ENCODE measurements around the gene CIAO2B.

Gene CIAO2B

DNA sequence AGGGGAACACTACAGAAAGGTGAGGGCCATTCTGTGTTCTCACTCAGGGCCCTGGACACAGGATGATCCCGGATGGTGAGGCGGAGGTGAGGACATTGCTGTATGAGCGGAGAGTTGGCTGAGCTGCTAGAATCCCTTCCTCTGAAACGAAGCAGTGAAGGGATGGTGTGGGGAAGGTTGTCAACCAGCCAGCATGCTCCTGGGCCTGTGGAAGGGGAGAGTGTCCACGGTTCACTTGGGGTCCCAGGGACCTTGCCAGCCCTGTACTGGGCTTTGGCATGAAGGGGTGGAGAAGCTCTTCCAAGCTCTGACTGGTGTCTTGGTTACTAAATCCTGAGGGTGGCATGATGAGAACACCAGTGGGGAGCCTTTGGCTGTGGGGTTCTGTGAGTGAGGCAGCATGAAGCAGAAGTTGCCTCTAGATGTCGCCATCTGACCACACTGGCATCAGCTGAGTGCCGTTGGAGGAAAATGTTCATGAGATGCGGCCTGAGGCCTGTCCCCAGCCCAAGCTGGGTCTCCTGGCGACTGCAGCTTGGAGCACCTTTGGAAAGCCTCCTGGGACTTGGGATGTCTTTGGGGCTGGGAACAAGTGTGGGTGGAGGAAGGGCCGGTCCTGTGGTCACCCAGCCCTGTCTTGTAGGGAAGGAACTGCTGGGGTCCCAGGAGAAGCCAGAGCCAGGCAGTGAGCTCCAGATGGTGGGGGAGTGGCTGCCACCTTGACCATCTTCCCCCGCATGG is 39.1 kb downstream of the CIAO2B start:
- no peaks in the 10 kb centered on the region for H4K20me1 ChIP-seq (ENCODE audit: insufficient read depth, low read length)
- H3K9me3 ChIP-seq (ENCODE audit: low read length): no peaks in the 10 kb centered on the region
- no peaks in the 10 kb centered on the region for H3K9me2 ChIP-seq (ENCODE audit: low read depth, low read length)
- H3K79me2 ChIP-seq (ENCODE audit: insufficient read depth, low read length): no peaks in the 10 kb centered on the region
- no peak overlapping the region for H3K4me3 ChIP-seq (ENCODE audit: low read depth, low read length, poor library complexity, severe bottlenecking)
- no peaks in the 10 kb centered on the region for H3K4me1 ChIP-seq (ENCODE audit: insufficient read depth, low read length, severe bottlenecking)
- H3F3A ChIP-seq (ENCODE audit: insufficient read depth, low read length): no peaks in the 10 kb centered on the region
- no peak overlapping the region for H3K4me2 ChIP-seq (ENCODE audit: low read length)
- no peaks in the 10 kb centered on the region for H3K36me3 ChIP-seq (ENCODE audit: insufficient read depth, low read length)
- H2AFZ ChIP-seq (ENCODE audit: low read length): no peak overlapping the region
- no peaks in the 10 kb centered on the region; the same call in 1 of the 2 replicates for H3K27me3 ChIP-seq (ENCODE audit: insufficient read depth, low read length)
- H3K27ac ChIP-seq (ENCODE audit: low read depth, low read length, poor library complexity, severe bottlenecking): no peak overlapping the region
- TF ChIP-seq EZH2 (IDR thresholded peaks at IDR 0.05; ENCODE audit: borderline replicate concordance, low read length): no peak
- TF ChIP-seq, protein P1, sequence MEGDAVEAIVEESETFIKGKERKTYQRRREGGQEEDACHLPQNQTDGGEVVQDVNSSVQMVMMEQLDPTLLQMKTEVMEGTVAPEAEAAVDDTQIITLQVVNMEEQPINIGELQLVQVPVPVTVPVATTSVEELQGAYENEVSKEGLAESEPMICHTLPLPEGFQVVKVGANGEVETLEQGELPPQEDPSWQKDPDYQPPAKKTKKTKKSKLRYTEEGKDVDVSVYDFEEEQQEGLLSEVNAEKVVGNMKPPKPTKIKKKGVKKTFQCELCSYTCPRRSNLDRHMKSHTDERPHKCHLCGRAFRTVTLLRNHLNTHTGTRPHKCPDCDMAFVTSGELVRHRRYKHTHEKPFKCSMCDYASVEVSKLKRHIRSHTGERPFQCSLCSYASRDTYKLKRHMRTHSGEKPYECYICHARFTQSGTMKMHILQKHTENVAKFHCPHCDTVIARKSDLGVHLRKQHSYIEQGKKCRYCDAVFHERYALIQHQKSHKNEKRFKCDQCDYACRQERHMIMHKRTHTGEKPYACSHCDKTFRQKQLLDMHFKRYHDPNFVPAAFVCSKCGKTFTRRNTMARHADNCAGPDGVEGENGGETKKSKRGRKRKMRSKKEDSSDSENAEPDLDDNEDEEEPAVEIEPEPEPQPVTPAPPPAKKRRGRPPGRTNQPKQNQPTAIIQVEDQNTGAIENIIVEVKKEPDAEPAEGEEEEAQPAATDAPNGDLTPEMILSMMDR (IDR thresholded peaks at IDR 0.05; ENCODE audit: low read length): peak; percentile 88
- no peak overlapping the region for H3K9ac ChIP-seq (ENCODE audit: low read length)

DNA sequence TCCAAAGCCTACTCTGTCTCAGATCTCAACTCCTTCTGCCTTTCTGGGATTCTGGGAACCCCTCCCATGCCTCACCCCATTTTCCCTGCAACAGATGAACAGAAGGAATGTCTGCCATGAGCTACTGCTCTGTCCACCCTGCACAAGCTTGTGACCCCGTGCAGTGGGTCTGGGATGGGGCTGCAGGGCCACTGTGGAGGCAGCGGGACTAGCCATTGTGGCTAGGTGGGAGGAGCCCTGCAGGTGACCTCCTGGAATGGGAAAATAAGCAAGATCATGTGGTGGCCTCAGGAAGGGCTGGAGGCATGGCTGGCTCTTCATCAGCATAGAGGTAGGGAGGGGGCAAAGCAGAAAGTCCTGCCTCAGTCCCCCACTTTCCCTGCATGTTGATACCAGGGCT is 40.1 kb downstream of the CIAO2B start:
- TF ChIP-seq EZH2 (IDR thresholded peaks at IDR 0.05; ENCODE audit: borderline replicate concordance, low read length): no peak
- TF ChIP-seq, protein P1 (IDR thresholded peaks at IDR 0.05; ENCODE audit: low read length): no peak
- H3K9me3 ChIP-seq (ENCODE audit: low read length): no peaks in the 10 kb centered on the region
- H3F3A ChIP-seq (ENCODE audit: insufficient read depth, low read length): no peaks in the 10 kb centered on the region
- no peak overlapping the region for H3K4me2 ChIP-seq (ENCODE audit: low read length)
- no peak overlapping the region for H3K9ac ChIP-seq (ENCODE audit: low read length)
- H3K4me1 ChIP-seq (ENCODE audit: insufficient read depth, low read length, severe bottlenecking): no peaks in the 10 kb centered on the region
- H3K36me3 ChIP-seq (ENCODE audit: insufficient read depth, low read length): no peaks in the 10 kb centered on the region
- no peaks in the 10 kb centered on the region for H3K27me3 ChIP-seq (ENCODE audit: insufficient read depth, low read length)
- H3K27ac ChIP-seq (ENCODE audit: low read depth, low read length, poor library complexity, severe bottlenecking): no peak overlapping the region
- no peaks in the 10 kb centered on the region for H3K79me2 ChIP-seq (ENCODE audit: insufficient read depth, low read length)
- no peak overlapping the region for H2AFZ ChIP-seq (ENCODE audit: low read length)
- no peak overlapping the region for H3K4me3 ChIP-seq (ENCODE audit: low read depth, low read length, poor library complexity, severe bottlenecking)
- H4K20me1 ChIP-seq (ENCODE audit: insufficient read depth, low read length): no peaks in the 10 kb centered on the region
- no peaks in the 10 kb centered on the region for H3K9me2 ChIP-seq (ENCODE audit: low read depth, low read length)

DNA sequence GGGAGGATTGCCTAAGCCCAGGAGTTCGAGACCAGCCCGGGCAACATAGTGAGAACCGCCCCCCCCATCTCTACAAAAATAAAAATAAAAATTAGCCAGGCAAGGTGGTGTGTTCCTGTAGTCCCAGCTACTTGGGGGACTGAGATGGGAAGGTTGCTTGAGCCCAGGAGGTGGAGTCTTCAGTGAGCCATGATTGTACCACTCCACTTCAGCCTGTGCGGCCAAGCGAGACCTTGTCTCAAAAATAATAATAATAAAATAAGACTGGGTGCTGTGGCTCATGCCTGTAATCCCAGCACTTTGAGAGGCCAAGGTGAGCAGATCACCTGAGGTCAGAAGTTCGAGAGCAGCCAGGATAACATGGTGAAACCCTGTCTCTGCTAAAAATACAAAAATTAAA is 42.4 kb downstream of the CIAO2B start:
- no peaks in the 10 kb centered on the region for H3F3A ChIP-seq (ENCODE audit: insufficient read depth, low read length)
- H3K4me3 ChIP-seq (ENCODE audit: low read depth, low read length, poor library complexity, severe bottlenecking): no peak overlapping the region
- peaks cover 6% of the 10 kb centered on the region for H3K36me3 ChIP-seq (ENCODE audit: insufficient read depth, low read length)
- H3K27me3 ChIP-seq (ENCODE audit: insufficient read depth, low read length): no peaks in the 10 kb centered on the region
- no peak overlapping the region for H3K9ac ChIP-seq (ENCODE audit: low read length)
- no peaks in the 10 kb centered on the region for H3K9me3 ChIP-seq (ENCODE audit: low read length)
- H3K4me1 ChIP-seq (ENCODE audit: insufficient read depth, low read length, severe bottlenecking): no peaks in the 10 kb centered on the region
- H3K27ac ChIP-seq (ENCODE audit: low read depth, low read length, poor library complexity, severe bottlenecking): no peak overlapping the region
- no peaks in the 10 kb centered on the region for H3K79me2 ChIP-seq (ENCODE audit: insufficient read depth, low read length)
- no peak overlapping the region for H2AFZ ChIP-seq (ENCODE audit: low read length)
- no peaks in the 10 kb centered on the region for H4K20me1 ChIP-seq (ENCODE audit: insufficient read depth, low read length)
- no peak overlapping the region for H3K4me2 ChIP-seq (ENCODE audit: low read length)
- no peaks in the 10 kb centered on the region for H3K9me2 ChIP-seq (ENCODE audit: low read depth, low read length)
- TF ChIP-seq, protein P1 (IDR thresholded peaks at IDR 0.05; ENCODE audit: low read length): no peak
- TF ChIP-seq EZH2 (IDR thresholded peaks at IDR 0.05; ENCODE audit: borderline replicate concordance, low read length): no peak

Data from OCI-LY1 (cell line).